GM06990 (cell line): ENCODE data around the gene GSTM4.

ENCODE experiments used
- DNase-seq: peaks from one replicate; pipeline ENCODE4 v3.0.0-alpha.2; 2011; ENCODE audit not compliant: insufficient read length; ENCODE audit errors: extremely low read depth
- H3K27me3 ChIP-seq: replicated peaks from 2 replicates; pipeline ENCODE4 v1.6.0; 2011; ENCODE audit warnings: low read length; ENCODE audit not compliant: control insufficient read depth, insufficient read depth
- H3K36me3 ChIP-seq: 2 replicates; pipeline ENCODE4 v1.5.1; 2011; ENCODE audit warnings: low read length; ENCODE audit not compliant: control insufficient read depth, insufficient read depth
- H3K4me3 ChIP-seq: replicated peaks from 2 replicates; pipeline ENCODE4 v1.5.1; 2011; ENCODE audit warnings: low read depth, mild to moderate bottlenecking, control low read depth, low read length
- CTCF ChIP-seq: IDR thresholded peaks from 2 replicates; pipeline ENCODE4 v1.5.1; 2011; ENCODE audit warnings: low read length, control low read depth, mild to moderate bottlenecking, inconsistent platforms; ENCODE audit not compliant: insufficient read depth, poor library complexity, severe bottlenecking

The GSTM4 gene

GRCh38 chr1:109627692-109628399 is 28.1 kb upstream of the GSTM4 start:
- Histone ChIP-seq H3K36me3 (peaks cover 41% of the 10 kb centered on the region), H3K4me3 (no peak overlapping the region), H3K27me3 (no peaks in the 10 kb centered on the region)
- no peak for TF ChIP-seq CTCF
- no peak for DNase-seq

- peaks cover 41% of the 10 kb centered on the region for H3K36me3 ChIP-seq
- DNase-seq, result no peak
- H3K27me3 ChIP-seq, result no peaks in the 10 kb centered on the region
- no peak overlapping the region for H3K4me3 ChIP-seq
- no peak for TF ChIP-seq CTCF
Observed at GRCh38 chr1:109628540-109629321, 27.2 kb upstream of the GSTM4 start.

- TF ChIP-seq CTCF, result no peak
- DNase-seq, result no peak
- H3K36me3 ChIP-seq, result peaks cover 41% of the 10 kb centered on the region
- no peak overlapping the region for H3K4me3 ChIP-seq
- no peaks in the 10 kb centered on the region for H3K27me3 ChIP-seq
Observed at GRCh38 chr1:109629372-109630030, 26.4 kb upstream of the GSTM4 start.

GRCh38 chr1:109630081-109630897 is 25.6 kb upstream of the GSTM4 start:
- Histone ChIP-seq H3K27me3 (no peaks in the 10 kb centered on the region), H3K4me3 (no peak overlapping the region), H3K36me3 (peaks cover 41% of the 10 kb centered on the region)
- no peak for DNase-seq
- TF ChIP-seq CTCF, result no peak

- no peak for DNase-seq
- Histone ChIP-seq H3K4me3 (no peak overlapping the region), H3K36me3 (peaks cover 41% of the 10 kb centered on the region), H3K27me3 (no peaks in the 10 kb centered on the region)
- TF ChIP-seq CTCF, result no peak
Observed at GRCh38 chr1:109630898-109631512, 24.9 kb upstream of the GSTM4 start.
